ENCODE data around the gene VANGL1.

The VANGL1 gene

DNA sequence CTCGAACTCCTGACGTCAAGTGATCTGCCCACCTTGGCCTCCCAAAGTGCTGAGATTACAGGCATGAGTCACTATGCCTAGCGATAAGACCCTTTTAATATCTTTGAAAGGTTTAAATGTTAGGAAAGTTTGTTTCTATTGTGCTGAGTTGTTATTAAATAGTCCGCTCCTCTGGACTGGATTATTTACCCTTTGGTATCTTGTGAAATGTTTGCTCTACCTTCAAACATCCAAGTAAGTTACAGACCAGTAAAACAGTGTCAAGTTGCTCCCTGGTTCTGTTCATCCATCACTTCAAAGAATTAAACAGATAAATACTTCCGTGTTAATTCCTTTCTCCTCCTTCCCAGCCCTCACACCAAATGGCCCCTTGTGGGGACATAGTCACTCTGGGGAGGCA is 82.0 kb downstream of the VANGL1 start:
- Histone ChIP-seq H4K20me1 (ENCODE audit: insufficient read depth, low read length) (no peaks in the 10 kb centered on the region), H3K27me3 (ENCODE audit: low read depth, low read length) (no peaks in the 10 kb centered on the region), H3K27ac (ENCODE audit: low read length) (no peak overlapping the region), H3K4me2 (ENCODE audit: low read length) (no peak overlapping the region), H3K79me2 (ENCODE audit: low read length) (no peaks in the 10 kb centered on the region), H3K36me3 (replicated peaks; ENCODE audit: low read depth, low read length) (no peaks in the 10 kb centered on the region), H3K4me3 (ENCODE audit: low read length) (no peak overlapping the region), H3K9me3 (ENCODE audit: insufficient read depth, low read length) (no peaks in the 10 kb centered on the region), H3K4me1 (ENCODE audit: low read length) (no peaks in the 10 kb centered on the region), H3K9ac (ENCODE audit: low read length) (no peak overlapping the region), H2AFZ (ENCODE audit: low read depth, low read length) (no peak overlapping the region)
- TF ChIP-seq, protein P1, sequence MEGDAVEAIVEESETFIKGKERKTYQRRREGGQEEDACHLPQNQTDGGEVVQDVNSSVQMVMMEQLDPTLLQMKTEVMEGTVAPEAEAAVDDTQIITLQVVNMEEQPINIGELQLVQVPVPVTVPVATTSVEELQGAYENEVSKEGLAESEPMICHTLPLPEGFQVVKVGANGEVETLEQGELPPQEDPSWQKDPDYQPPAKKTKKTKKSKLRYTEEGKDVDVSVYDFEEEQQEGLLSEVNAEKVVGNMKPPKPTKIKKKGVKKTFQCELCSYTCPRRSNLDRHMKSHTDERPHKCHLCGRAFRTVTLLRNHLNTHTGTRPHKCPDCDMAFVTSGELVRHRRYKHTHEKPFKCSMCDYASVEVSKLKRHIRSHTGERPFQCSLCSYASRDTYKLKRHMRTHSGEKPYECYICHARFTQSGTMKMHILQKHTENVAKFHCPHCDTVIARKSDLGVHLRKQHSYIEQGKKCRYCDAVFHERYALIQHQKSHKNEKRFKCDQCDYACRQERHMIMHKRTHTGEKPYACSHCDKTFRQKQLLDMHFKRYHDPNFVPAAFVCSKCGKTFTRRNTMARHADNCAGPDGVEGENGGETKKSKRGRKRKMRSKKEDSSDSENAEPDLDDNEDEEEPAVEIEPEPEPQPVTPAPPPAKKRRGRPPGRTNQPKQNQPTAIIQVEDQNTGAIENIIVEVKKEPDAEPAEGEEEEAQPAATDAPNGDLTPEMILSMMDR (IDR thresholded peaks at IDR 0.05; ENCODE audit: low read depth, low read length), result no peak
- TF ChIP-seq EZH2phosphoT487 (IDR thresholded peaks at IDR 0.05; ENCODE audit: low read depth), result no peak

DNA sequence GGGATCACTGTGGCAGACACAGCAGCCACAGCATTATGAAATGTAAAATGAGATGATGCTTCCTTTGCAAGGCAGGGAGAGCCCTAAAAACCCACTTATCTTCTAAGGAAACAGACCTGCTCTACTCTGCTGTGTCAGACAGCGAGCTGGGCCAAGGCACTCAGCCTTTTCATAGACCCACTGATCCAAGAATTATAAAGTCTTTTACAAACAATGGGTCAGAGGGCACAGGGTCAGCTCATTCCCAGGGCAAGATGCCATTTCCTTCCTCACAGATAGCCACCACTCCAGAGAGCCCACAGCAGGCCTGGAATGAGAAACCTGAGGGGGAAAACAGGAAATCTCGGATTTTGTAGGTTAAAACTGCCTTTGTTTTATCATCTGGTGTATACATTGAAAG is 83.8 kb downstream of the VANGL1 start:
- Histone ChIP-seq H3K79me2 (ENCODE audit: low read length) (no peaks in the 10 kb centered on the region), H3K4me2 (ENCODE audit: low read length) (no peak overlapping the region), H3K9ac (ENCODE audit: low read length) (no peak overlapping the region), H3K9me3 (ENCODE audit: insufficient read depth, low read length) (no peaks in the 10 kb centered on the region), H3K4me3 (ENCODE audit: low read length) (no peak overlapping the region), H4K20me1 (ENCODE audit: insufficient read depth, low read length) (no peaks in the 10 kb centered on the region), H3K36me3 (replicated peaks; ENCODE audit: low read depth, low read length) (no peaks in the 10 kb centered on the region), H3K4me1 (ENCODE audit: low read length) (peaks cover 11% of the 10 kb centered on the region), H3K27me3 (ENCODE audit: low read depth, low read length) (no peaks in the 10 kb centered on the region), H3K27ac (ENCODE audit: low read length) (no peak overlapping the region), H2AFZ (ENCODE audit: low read depth, low read length) (no peak overlapping the region)
- no peak for TF ChIP-seq EZH2phosphoT487 (IDR thresholded peaks at IDR 0.05; ENCODE audit: low read depth)
- TF ChIP-seq, protein P1 (IDR thresholded peaks at IDR 0.05; ENCODE audit: low read depth, low read length), result no peak

DNA sequence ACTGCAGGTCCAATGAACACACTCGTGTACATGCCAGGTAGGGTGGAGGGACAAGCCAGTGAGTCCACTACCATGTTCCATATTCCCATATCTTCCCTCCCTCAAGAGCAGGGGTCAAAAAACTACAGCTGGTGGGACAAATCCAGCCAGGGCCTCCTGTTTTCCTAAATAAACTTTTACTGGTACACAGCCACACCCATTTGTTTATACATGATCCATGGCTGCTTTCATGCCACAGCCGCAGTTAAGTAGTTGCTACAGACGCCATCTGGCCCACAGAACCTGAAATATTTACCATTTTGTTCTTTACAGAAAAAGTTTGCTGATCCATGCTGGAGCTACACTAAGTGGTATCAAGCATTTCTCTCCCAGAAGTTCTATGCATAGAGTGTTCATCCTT is 84.4 kb downstream of the VANGL1 start:
- Histone ChIP-seq H3K27ac (ENCODE audit: low read length) (no peak overlapping the region), H3K4me2 (ENCODE audit: low read length) (no peak overlapping the region), H3K36me3 (replicated peaks; ENCODE audit: low read depth, low read length) (no peaks in the 10 kb centered on the region), H3K4me1 (ENCODE audit: low read length) (peaks cover 11% of the 10 kb centered on the region), H3K27me3 (ENCODE audit: low read depth, low read length) (no peaks in the 10 kb centered on the region), H4K20me1 (ENCODE audit: insufficient read depth, low read length) (no peaks in the 10 kb centered on the region), H3K9me3 (ENCODE audit: insufficient read depth, low read length) (no peaks in the 10 kb centered on the region), H3K79me2 (ENCODE audit: low read length) (no peaks in the 10 kb centered on the region), H3K4me3 (ENCODE audit: low read length) (no peak overlapping the region), H2AFZ (ENCODE audit: low read depth, low read length) (no peak overlapping the region), H3K9ac (ENCODE audit: low read length) (no peak overlapping the region)
- no peak for TF ChIP-seq EZH2phosphoT487 (IDR thresholded peaks at IDR 0.05; ENCODE audit: low read depth)
- TF ChIP-seq, protein P1 (IDR thresholded peaks at IDR 0.05; ENCODE audit: low read depth, low read length), result no peak

DNA sequence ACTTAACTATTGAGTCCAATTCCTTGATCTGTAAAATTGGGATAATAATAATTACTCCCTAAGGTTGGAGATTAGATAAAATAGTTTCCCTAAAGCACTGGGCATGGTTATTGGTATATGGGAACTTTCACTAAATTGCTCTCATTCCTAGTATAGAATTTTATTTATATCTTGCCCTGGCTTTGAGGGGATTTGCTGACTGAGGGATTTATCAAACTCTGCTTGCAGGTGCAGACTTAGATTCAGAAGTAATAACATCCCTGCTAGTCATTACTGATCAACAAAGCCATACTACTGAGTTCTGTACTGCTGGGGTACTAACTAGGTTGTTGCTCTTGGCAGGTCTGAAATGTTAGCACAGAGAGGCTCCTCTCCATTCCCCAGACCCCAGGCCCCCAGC is 84.8 kb downstream of the VANGL1 start:
- Histone ChIP-seq H2AFZ (ENCODE audit: low read depth, low read length) (no peak overlapping the region), H3K36me3 (replicated peaks; ENCODE audit: low read depth, low read length) (no peaks in the 10 kb centered on the region), H3K9ac (ENCODE audit: low read length) (no peak overlapping the region), H4K20me1 (ENCODE audit: insufficient read depth, low read length) (no peaks in the 10 kb centered on the region), H3K27me3 (ENCODE audit: low read depth, low read length) (no peaks in the 10 kb centered on the region), H3K4me2 (ENCODE audit: low read length) (no peak overlapping the region), H3K27ac (ENCODE audit: low read length) (no peak overlapping the region), H3K79me2 (ENCODE audit: low read length) (no peaks in the 10 kb centered on the region), H3K9me3 (ENCODE audit: insufficient read depth, low read length) (no peaks in the 10 kb centered on the region), H3K4me3 (ENCODE audit: low read length) (no peak overlapping the region), H3K4me1 (ENCODE audit: low read length) (peaks cover 11% of the 10 kb centered on the region)
- TF ChIP-seq EZH2phosphoT487 (IDR thresholded peaks at IDR 0.05; ENCODE audit: low read depth), result no peak
- TF ChIP-seq, protein P1 (IDR thresholded peaks at IDR 0.05; ENCODE audit: low read depth, low read length), result no peak
